Liver (tissue), 9 donors: ENCODE measurements around the gene CDRT15. TPM values are rescaled to one million over a fixed set of nuclear protein-coding genes. Genes with fewer than 3 reads are reported as not detected.

Experiments
- DNase-seq: peaks from one replicate; pipeline ENCODE4 v3.0.0-alpha.2; 2017; ENCODE audit warnings: low spot score
- H3K27ac ChIP-seq, 2 donors: one replicate each; pipeline ENCODE4 v1.7.0; 2013; ENCODE audit warnings: inconsistent platforms in 2 of 2, low read length in 2 of 2, control low read depth in 1 of 2, low read depth in 1 of 2, mild to moderate bottlenecking in 1 of 2
- H3K27me3 ChIP-seq, 4 donors: one replicate each; pipeline versions ENCODE4 v1.6.1 to v1.7.0; 2013; ENCODE audit warnings: low read length in 3 of 4, inconsistent platforms in 1 of 4, mild to moderate bottlenecking in 1 of 4, moderate library complexity in 1 of 4; ENCODE audit not compliant: control insufficient read depth in 4 of 4, insufficient read depth in 4 of 4
- H3K36me3 ChIP-seq, 4 donors: one replicate each; pipeline versions ENCODE4 v1.6.1 to v1.7.0; 2013; ENCODE audit warnings: low read length in 3 of 4, mild to moderate bottlenecking in 3 of 4, low read depth in 1 of 4, moderate library complexity in 1 of 4; ENCODE audit not compliant: control insufficient read depth in 4 of 4, insufficient read depth in 3 of 4
- H3K4me1 ChIP-seq, 4 donors: one replicate each; pipeline versions ENCODE4 v1.6.1 to v1.7.0; 2013; ENCODE audit warnings: low read length in 3 of 4, mild to moderate bottlenecking in 3 of 4, moderate library complexity in 1 of 4; ENCODE audit not compliant: control insufficient read depth in 4 of 4, insufficient read depth in 4 of 4
- H3K4me3 ChIP-seq, 3 donors: one replicate each; pipeline versions ENCODE4 v1.6.1 to v1.7.0; 2013; ENCODE audit warnings: low read length in 3 of 3, control low read depth in 1 of 3, low read depth in 1 of 3, mild to moderate bottlenecking in 1 of 3
- H3K9ac ChIP-seq, 2 donors: one replicate each; pipeline ENCODE4 v1.7.0; 2013; ENCODE audit warnings: low read length in 2 of 2, mild to moderate bottlenecking in 2 of 2, moderate library complexity in 2 of 2, control low read depth in 1 of 2, low read depth in 1 of 2
- H3K9me3 ChIP-seq, 4 donors: one replicate each; pipeline versions ENCODE4 v1.6.1 to v1.7.0; 2013; ENCODE audit warnings: low read length in 3 of 4; ENCODE audit not compliant: control insufficient read depth in 4 of 4
- ATF3 ChIP-seq: IDR thresholded peaks from 2 replicates; pipeline ENCODE4 v1.6.1; 2016; ENCODE audit warnings: antibody characterized with exemption
- EGR1 ChIP-seq, 2 donors: IDR thresholded peaks; 2 replicates each; pipeline ENCODE4 v1.6.1; 2016 to 2018; ENCODE audit warnings: antibody characterized with exemption in 2 of 2, low read depth in 2 of 2
- FOXA1 ChIP-seq: IDR thresholded peaks from 2 replicates; pipeline ENCODE4 v1.6.1; 2016; ENCODE audit warnings: antibody characterized with exemption
- FOXA2 ChIP-seq: IDR thresholded peaks from 2 replicates; pipeline ENCODE4 v1.6.1; 2016; ENCODE audit warnings: antibody characterized with exemption
- GABPA ChIP-seq, 2 donors: IDR thresholded peaks in 1 of 2; conservative IDR thresholded peaks in 1 of 2; 2 replicates each; pipeline ENCODE4 v1.6.1; 2016; ENCODE audit warnings: antibody characterized with exemption in 2 of 2, mild to moderate bottlenecking in 1 of 2, moderate library complexity in 1 of 2
- HNF4A ChIP-seq, 2 donors: conservative IDR thresholded peaks; 2 replicates each; pipeline ENCODE4 v1.6.1; 2016; ENCODE audit warnings: antibody characterized with exemption in 2 of 2, mild to moderate bottlenecking in 2 of 2
- HNF4G ChIP-seq: IDR thresholded peaks from 2 replicates; pipeline ENCODE4 v1.6.1; 2016; ENCODE audit warnings: antibody characterized with exemption
- JUND ChIP-seq, 2 donors: IDR thresholded peaks; 2 replicates each; pipeline ENCODE4 v1.6.1; 2016; ENCODE audit warnings: antibody characterized with exemption in 2 of 2
- MAX ChIP-seq: IDR thresholded peaks from 2 replicates; pipeline ENCODE4 v1.6.1; 2016; ENCODE audit warnings: antibody characterized with exemption
- NR2F2 ChIP-seq: IDR thresholded peaks from 2 replicates; pipeline ENCODE4 v1.6.1; 2016; ENCODE audit warnings: antibody characterized with exemption
- RAD21 ChIP-seq, 2 donors: IDR thresholded peaks; 2 replicates each; pipeline ENCODE4 v1.6.1; 2016; ENCODE audit warnings: antibody characterized with exemption in 2 of 2, mild to moderate bottlenecking in 2 of 2
- RXRA ChIP-seq, 2 donors: IDR thresholded peaks; 2 replicates each; pipeline ENCODE4 v1.6.1; 2017 to 2018; ENCODE audit warnings: antibody characterized with exemption in 2 of 2, mild to moderate bottlenecking in 1 of 2
- TAF1 ChIP-seq: conservative IDR thresholded peaks from 2 replicates; pipeline ENCODE4 v1.6.1; 2016; ENCODE audit warnings: antibody characterized with exemption, mild to moderate bottlenecking
- YY1 ChIP-seq: IDR thresholded peaks from 2 replicates; pipeline ENCODE4 v1.6.1; 2016; ENCODE audit warnings: antibody characterized with exemption, mild to moderate bottlenecking
- WGBS: extraction: QIAGEN DNeasy Blood & Tissue Kit; methylation state at CpG from one replicate; pipeline ENCODE4 v1.1.7; 2013; 5-methylcytosine and 5-hydroxymethylcytosine counted together
- polyA plus RNA-seq, 2 donors: library from polyadenylated mRNA; stranded (reverse) in 1 of 2; unstranded in 1 of 2; fragments of 200-250 nt in 1 of 2; fragments of >200 nt in 1 of 2; fragmentation: Nextera tagmentation in 1 of 2; extraction: Ambion mirVana in 1 of 2; gene quantifications; one replicate each; pipeline versions ENCODE4 v1.2.1 to v1.2.3, GENCODE V29; 2013 to 2015
- total RNA-seq, 2 donors: library from RNA; depleted of rRNA; stranded (reverse); fragments of >200 nt; gene quantifications; one replicate each; pipeline ENCODE4 v1.2.3, GENCODE V29; 2014
- TF ChIP-seq, protein P1 (sequence below): fragments of 150-350 bp; IDR thresholded peaks from 2 replicates; pipeline ENCODE4 v1.5.1; 2017; ENCODE audit warnings: improper control_type of control experiment, low read depth, low read length; ENCODE audit not compliant: missing input control
- TF ChIP-seq, protein P2 (sequence below): IDR thresholded peaks from 2 replicates; pipeline ENCODE4 v1.6.1; 2016; ENCODE audit warnings: antibody characterized with exemption, mild to moderate bottlenecking
- TF ChIP-seq, protein P3 (sequence below): IDR thresholded peaks from 2 replicates; pipeline ENCODE4 v1.6.1; 2016; ENCODE audit warnings: antibody characterized with exemption
- donor health status: healthy.
- donor health status: healthy.
- donor health status: healthy.
- donor health status: healthy.
- donor health status: healthy.

Gene CDRT15
- total and polyA plus RNA-seq, 4 donors = 0.40 TPM; not detected in 3

- TF ChIP-seq, protein P1, sequence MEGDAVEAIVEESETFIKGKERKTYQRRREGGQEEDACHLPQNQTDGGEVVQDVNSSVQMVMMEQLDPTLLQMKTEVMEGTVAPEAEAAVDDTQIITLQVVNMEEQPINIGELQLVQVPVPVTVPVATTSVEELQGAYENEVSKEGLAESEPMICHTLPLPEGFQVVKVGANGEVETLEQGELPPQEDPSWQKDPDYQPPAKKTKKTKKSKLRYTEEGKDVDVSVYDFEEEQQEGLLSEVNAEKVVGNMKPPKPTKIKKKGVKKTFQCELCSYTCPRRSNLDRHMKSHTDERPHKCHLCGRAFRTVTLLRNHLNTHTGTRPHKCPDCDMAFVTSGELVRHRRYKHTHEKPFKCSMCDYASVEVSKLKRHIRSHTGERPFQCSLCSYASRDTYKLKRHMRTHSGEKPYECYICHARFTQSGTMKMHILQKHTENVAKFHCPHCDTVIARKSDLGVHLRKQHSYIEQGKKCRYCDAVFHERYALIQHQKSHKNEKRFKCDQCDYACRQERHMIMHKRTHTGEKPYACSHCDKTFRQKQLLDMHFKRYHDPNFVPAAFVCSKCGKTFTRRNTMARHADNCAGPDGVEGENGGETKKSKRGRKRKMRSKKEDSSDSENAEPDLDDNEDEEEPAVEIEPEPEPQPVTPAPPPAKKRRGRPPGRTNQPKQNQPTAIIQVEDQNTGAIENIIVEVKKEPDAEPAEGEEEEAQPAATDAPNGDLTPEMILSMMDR = no peak
- TF ChIP-seq HNF4A (conservative IDR thresholded peaks at IDR 0.05) = no peak
- no peak for TF ChIP-seq TAF1
- no peak for TF ChIP-seq HNF4G
Measured at GRCh38 chr17:14198013-14198412, 38.6 kb downstream of the CDRT15 start (continued).

DNA sequence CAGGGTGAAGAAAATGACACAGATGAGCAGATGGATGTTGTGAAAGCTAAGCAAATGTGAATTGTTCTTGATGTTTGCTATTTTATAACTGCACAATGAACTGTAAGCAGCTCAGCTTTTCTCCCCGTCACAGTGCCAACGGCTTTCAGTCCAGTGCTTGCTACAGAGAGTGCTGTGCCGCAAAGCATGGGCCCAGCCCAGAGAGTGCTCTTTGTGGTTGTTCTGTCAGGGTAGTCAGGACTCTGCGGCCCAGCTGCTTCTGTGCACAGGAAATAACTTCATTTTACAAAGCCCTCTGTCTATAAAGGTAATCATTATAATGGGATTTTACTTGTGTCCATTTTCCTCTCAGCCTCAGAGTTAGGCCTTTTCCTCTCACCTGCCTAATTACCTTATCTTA, 39.1 kb downstream of the CDRT15 start:
- no peak for DNase-seq
- Histone ChIP-seq H3K4me3 (no peak overlapping the region), H3K9ac (no peak overlapping the region), H3K27ac (no peak overlapping the region), H3K27me3 (no peaks in the 10 kb centered on the region), H3K9me3 (no peaks in the 10 kb centered on the region), H3K4me1 (no peaks in the 10 kb centered on the region), H3K36me3 (peaks cover 0 to 3% (median 0%) of the 10 kb centered on the region in 4 donors)
- 93% methylated on average over 4 of the region's 4 CpGs for WGBS
- TF ChIP-seq FOXA2 = no peak
- TF ChIP-seq, protein P2, sequence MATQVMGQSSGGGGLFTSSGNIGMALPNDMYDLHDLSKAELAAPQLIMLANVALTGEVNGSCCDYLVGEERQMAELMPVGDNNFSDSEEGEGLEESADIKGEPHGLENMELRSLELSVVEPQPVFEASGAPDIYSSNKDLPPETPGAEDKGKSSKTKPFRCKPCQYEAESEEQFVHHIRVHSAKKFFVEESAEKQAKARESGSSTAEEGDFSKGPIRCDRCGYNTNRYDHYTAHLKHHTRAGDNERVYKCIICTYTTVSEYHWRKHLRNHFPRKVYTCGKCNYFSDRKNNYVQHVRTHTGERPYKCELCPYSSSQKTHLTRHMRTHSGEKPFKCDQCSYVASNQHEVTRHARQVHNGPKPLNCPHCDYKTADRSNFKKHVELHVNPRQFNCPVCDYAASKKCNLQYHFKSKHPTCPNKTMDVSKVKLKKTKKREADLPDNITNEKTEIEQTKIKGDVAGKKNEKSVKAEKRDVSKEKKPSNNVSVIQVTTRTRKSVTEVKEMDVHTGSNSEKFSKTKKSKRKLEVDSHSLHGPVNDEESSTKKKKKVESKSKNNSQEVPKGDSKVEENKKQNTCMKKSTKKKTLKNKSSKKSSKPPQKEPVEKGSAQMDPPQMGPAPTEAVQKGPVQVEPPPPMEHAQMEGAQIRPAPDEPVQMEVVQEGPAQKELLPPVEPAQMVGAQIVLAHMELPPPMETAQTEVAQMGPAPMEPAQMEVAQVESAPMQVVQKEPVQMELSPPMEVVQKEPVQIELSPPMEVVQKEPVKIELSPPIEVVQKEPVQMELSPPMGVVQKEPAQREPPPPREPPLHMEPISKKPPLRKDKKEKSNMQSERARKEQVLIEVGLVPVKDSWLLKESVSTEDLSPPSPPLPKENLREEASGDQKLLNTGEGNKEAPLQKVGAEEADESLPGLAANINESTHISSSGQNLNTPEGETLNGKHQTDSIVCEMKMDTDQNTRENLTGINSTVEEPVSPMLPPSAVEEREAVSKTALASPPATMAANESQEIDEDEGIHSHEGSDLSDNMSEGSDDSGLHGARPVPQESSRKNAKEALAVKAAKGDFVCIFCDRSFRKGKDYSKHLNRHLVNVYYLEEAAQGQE = no peak
- TF ChIP-seq RAD21 (IDR thresholded peaks at IDR 0.05) = no peak
- TF ChIP-seq HNF4A (conservative IDR thresholded peaks at IDR 0.05) = no peak
- TF ChIP-seq JUND (IDR thresholded peaks at IDR 0.05) = no peak
- TF ChIP-seq MAX = no peak
- TF ChIP-seq FOXA1 = no peak
- TF ChIP-seq TAF1 = no peak
- no peak for TF ChIP-seq ATF3
- no peak for TF ChIP-seq YY1
- TF ChIP-seq, protein P1 = no peak
- no peak for TF ChIP-seq HNF4G
- TF ChIP-seq GABPA (IDR thresholded peaks at IDR 0.05 in 1 of 2, conservative IDR thresholded peaks at IDR 0.05 in 1 of 2) = no peak
- no peak for TF ChIP-seq EGR1 (IDR thresholded peaks at IDR 0.05; ENCODE audit: low read depth in 2 of 2)
- TF ChIP-seq RXRA (IDR thresholded peaks at IDR 0.05) = no peak
- TF ChIP-seq, protein P3, sequence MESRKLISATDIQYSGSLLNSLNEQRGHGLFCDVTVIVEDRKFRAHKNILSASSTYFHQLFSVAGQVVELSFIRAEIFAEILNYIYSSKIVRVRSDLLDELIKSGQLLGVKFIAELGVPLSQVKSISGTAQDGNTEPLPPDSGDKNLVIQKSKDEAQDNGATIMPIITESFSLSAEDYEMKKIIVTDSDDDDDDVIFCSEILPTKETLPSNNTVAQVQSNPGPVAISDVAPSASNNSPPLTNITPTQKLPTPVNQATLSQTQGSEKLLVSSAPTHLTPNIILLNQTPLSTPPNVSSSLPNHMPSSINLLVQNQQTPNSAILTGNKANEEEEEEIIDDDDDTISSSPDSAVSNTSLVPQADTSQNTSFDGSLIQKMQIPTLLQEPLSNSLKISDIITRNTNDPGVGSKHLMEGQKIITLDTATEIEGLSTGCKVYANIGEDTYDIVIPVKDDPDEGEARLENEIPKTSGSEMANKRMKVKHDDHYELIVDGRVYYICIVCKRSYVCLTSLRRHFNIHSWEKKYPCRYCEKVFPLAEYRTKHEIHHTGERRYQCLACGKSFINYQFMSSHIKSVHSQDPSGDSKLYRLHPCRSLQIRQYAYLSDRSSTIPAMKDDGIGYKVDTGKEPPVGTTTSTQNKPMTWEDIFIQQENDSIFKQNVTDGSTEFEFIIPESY = no peak
- TF ChIP-seq NR2F2 = no peak
